Hematopoietic multipotent progenitor cell treated with erythropoietin and hydrocortisone succinate and interleukin-3 and kit ligand, for 17 days (in vitro differentiated cells): ENCODE data around the gene ADD3.

Experiments
- DNase-seq: peaks from one replicate; pipeline ENCODE4 v3.0.0-alpha.2; 2015; ENCODE audit warnings: low spot score

The ADD3 gene

DNA sequence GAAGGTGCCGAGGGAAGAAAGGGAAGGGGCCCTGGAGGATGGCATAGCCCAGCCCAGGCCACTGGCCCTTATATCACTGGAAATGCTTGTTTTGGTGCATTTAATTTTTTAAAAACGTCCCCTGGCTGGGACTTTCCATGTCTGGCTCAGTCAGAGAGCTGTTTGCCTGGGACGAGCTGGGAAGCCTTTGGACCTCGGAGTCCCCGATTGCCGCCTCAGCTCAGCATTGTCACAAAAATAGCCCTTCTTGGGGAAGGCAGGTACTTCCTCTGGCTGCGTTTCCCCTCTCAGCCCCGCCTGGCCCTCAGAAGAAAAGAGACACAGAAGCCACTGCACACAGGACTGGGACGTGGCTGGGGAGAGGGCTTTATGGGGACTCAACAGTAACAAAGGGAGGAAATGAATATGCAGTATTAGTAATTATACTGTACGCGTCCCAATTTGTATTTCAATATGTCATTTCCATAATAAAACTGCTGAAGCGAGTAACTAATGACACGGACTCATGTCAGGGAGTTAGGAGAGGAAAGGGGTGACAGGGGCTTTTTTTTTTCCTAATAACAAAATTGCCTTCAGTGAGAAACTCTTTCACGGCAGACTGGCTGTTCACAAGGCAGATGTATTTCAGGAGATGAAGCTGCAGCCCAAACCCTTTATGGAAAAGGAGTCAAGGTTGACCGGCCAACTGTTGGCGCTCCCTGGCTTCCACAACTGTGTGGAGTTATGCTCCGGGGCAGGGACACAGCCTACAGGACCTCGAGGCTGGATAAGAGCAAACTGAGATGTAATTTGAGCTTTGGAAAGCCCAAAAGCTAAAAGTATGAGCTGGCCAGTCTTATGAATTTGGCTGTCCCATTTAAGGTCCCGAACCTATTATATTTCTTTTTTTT lies 168.6 kb downstream of the ADD3 start:
- DNase-seq = no peak

DNA sequence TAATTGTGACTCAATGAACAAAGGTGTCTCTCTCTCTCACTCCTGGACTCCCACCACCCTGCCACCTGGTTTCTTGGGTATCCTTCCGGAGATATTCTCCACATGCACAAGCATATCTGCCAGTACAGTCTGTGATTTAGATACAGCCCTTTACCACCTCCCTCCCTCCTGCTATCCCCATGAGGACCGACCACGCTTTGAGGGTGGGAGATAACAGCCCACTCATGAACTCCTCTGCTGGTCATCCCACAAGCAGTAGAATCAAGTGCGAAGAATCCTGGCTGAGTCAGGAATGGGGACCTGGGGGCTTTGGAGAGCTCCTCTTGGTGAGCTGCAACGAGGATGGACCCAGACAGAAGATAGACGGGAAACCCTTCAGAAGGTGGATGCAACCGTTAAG lies 171.4 kb downstream of the ADD3 start:
- no peak for DNase-seq

DNA sequence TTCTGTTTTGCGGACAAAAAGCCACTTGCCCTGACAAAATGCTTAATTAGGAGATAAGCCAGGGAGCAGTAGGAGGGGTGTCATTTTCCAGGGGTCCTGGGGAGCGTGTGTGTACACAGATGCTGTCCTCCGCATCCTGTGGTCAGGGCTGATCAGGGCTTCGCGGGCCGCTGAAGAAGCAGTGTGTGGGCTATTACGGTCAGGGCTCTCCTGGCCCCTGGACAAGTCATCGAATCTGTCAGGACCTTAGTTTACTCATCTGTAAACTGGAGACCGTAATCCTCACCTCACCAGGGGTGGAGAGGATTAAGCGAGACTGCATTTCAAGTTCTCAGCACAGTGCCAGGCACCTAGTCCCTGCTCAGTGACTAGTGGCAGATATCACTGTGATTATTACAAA lies 173.7 kb downstream of the ADD3 start:
- no peak for DNase-seq

DNA sequence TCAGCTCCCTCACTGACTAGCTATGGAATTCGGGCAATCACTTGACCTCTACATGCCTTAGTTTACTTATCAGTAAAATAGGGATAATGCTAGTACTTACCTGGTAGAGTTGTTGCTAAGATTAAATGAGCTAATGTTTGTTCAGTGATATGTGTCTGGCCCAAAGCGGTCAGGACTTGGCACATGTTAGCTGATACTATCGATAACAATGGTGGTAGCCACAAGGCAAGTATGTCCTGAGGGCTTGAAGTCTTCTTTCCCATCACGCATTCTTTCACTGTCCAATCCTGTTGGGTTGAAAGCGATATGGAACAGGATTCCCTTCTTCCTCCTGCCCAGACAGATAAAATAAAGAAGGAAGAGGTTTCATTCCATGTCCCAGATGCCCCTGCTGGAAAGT lies 174.1 kb downstream of the ADD3 start:
- DNase-seq = no peak

DNA sequence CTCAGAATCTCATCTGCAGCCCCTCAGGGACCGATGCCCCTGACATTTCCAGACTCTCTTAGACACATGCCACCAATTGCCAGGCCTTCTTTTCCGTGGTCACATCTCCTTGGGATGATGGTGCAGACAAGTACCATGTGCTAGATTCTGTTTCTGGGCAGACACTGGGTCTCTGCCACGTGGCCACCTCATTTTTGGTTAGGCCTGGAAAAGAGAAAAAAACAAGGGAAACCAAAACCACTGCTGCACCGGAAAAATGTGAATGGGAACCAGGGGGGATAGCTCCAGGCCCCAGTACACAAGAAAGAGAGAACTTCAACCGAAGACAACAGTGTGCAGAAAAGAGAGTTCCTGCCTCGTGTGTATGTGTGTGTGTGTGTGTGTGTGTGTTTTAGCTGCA lies 176.6 kb downstream of the ADD3 start:
- no peak for DNase-seq
